Brain microvascular endothelial cell (primary cell): ENCODE data around the gene MLST8.

Experiments used
- DNase-seq: peaks from one replicate; pipeline ENCODE4 v3.0.0-alpha.2; 2020
- H3K27ac ChIP-seq: fragments of 250-450 bp; sonication (Bioruptor Pico); 2 replicates; pipeline ENCODE4 v1.5.1; 2020; ENCODE audit warnings: mild to moderate bottlenecking, moderate library complexity
- H3K27me3 ChIP-seq: fragments of 250-450 bp; sonication (Bioruptor Pico); replicated peaks from 2 replicates; pipeline ENCODE4 v1.5.1; 2020; ENCODE audit warnings: mild to moderate bottlenecking
- H3K36me3 ChIP-seq: fragments of 250-450 bp; sonication (Bioruptor Pico); replicated peaks from 2 replicates; pipeline ENCODE4 v1.5.1; 2020; ENCODE audit warnings: mild to moderate bottlenecking
- H3K4me3 ChIP-seq: 2 replicates; pipeline ENCODE4 v1.5.1; 2011; ENCODE audit warnings: low read depth, mild to moderate bottlenecking, control low read depth, low read length, moderate library complexity
- in situ Hi-C: cut with HindIII; loops from 2 replicates; pipeline ENCODE4 v1.10.0; 2017; ENCODE audit warnings: low sequenced_read_pairs, low pct_ligation_motif_present
- TF ChIP-seq, protein P1 (sequence below): IDR thresholded peaks from 2 replicates; pipeline ENCODE4 v1.5.1; 2011; ENCODE audit warnings: low read depth, mild to moderate bottlenecking, moderate library complexity, low read length, control low read depth, inconsistent platforms; ENCODE audit errors: missing control alignments

MLST8 gene

GRCh38 chr16:2171601-2172178, 33.6 kb upstream of the MLST8 start:
- in situ Hi-C loops, result no loop called here
- H3K27me3 ChIP-seq, result no peaks in the 10 kb centered on the region
- no peak for DNase-seq
- no peak overlapping the region for H3K4me3 ChIP-seq
- peaks cover 67% of the 10 kb centered on the region for H3K36me3 ChIP-seq
- no peak overlapping the region for H3K27ac ChIP-seq
- TF ChIP-seq, protein P1, sequence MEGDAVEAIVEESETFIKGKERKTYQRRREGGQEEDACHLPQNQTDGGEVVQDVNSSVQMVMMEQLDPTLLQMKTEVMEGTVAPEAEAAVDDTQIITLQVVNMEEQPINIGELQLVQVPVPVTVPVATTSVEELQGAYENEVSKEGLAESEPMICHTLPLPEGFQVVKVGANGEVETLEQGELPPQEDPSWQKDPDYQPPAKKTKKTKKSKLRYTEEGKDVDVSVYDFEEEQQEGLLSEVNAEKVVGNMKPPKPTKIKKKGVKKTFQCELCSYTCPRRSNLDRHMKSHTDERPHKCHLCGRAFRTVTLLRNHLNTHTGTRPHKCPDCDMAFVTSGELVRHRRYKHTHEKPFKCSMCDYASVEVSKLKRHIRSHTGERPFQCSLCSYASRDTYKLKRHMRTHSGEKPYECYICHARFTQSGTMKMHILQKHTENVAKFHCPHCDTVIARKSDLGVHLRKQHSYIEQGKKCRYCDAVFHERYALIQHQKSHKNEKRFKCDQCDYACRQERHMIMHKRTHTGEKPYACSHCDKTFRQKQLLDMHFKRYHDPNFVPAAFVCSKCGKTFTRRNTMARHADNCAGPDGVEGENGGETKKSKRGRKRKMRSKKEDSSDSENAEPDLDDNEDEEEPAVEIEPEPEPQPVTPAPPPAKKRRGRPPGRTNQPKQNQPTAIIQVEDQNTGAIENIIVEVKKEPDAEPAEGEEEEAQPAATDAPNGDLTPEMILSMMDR, result no peak

GRCh38 chr16:2172688-2173335, 32.4 kb upstream of the MLST8 start:
- no peak overlapping the region for H3K27ac ChIP-seq
- DNase-seq, result no peak
- TF ChIP-seq, protein P1, result no peak
- in situ Hi-C loops, result no loop called here
- no peak overlapping the region for H3K4me3 ChIP-seq
- no peaks in the 10 kb centered on the region for H3K27me3 ChIP-seq
- H3K36me3 ChIP-seq, result peaks cover 67% of the 10 kb centered on the region

DNA sequence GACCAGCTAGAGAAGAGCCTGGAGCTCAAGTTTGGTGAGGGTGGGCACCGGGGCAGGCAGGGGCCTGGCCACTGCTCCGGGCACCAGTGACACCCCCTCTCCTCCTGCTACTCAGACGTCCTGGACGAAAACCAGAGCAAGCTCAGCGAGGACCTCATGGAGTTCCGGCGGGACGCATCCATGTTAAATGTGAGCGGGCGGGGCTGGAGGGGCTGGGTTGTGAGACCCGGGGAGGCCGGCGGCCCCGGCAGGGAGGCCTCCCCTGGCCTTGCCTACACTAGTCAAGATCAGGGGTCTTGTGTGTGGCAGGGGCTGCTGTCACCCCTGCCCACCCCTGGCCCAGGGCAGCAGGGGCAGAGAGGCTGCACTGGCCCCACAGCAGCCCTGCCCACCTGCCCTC, 31.9 kb upstream of the MLST8 start:
- peaks cover 66% of the 10 kb centered on the region for H3K36me3 ChIP-seq
- TF ChIP-seq, protein P1, result no peak
- in situ Hi-C loops, result no loop called here
- H3K27me3 ChIP-seq, result no peaks in the 10 kb centered on the region
- H3K27ac ChIP-seq, result no peak overlapping the region
- no peak for DNase-seq
- no peak overlapping the region for H3K4me3 ChIP-seq

DNA sequence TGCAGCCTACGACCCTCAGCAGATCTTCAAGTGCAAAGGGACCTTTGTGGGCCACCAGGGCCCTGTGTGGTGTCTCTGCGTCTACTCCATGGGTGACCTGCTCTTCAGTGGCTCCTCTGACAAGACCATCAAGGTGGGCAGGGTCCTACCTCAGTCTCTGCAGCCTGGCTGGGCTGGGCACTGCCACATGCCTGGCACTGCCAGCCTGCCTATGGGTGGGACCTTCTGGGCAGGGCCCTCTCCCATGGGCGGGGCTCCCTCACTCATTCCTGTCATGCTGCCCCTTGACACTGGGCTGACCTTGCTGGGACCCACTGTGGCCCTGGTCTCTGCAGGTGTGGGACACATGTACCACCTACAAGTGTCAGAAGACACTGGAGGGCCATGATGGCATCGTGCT, 31.3 kb upstream of the MLST8 start:
- no peaks in the 10 kb centered on the region for H3K27me3 ChIP-seq
- H3K27ac ChIP-seq, result no peak overlapping the region
- in situ Hi-C loops, result no loop called here
- TF ChIP-seq, protein P1, result no peak
- DNase-seq, result no peak
- H3K4me3 ChIP-seq, result no peak overlapping the region
- peaks cover 67% of the 10 kb centered on the region for H3K36me3 ChIP-seq

DNA sequence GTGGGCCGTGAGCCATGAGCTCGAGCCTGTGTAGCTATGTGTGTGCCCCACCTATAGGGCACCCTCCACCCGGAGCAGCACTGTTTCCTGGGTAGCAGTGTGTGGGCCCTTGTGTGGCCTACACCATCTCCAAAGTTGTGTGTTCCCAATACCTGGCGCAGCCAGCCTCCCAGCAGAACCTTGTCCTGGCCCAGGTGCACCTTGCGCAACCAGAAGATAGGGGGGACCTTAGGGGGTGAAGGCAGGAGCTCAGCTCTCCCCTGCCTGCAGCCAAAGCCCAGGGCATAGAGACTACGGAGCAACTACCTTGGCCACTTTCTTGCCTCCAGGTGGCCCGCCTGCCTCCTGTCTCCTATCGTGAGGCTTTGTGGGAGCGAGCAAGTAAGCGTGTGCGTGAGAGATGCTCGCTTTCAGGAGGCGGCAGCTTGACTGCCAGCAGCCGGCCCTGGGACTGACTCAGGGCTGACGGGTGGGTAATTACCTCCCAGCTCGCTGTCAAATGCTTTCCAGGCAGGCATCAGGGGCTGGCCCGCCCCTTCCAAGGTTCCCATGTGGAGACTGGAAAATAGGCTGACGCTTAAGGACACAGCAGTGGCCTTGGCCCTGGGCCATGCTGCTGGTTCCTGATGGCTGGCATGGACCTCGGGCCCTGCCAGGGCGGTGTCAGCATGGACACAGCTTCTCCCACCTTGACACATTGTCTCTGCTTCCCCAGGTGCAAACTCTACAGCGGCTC, 30.7 kb upstream of the MLST8 start:
- TF ChIP-seq, protein P1, result no peak
- no peak overlapping the region for H3K4me3 ChIP-seq
- no peaks in the 10 kb centered on the region for H3K27me3 ChIP-seq
- H3K36me3 ChIP-seq, result peaks cover 64% of the 10 kb centered on the region
- no peak overlapping the region for H3K27ac ChIP-seq
- in situ Hi-C loops, result no loop called here
- DNase-seq, result no peak
